Activated T-cell treated with anti-CD3 and anti-CD28 coated beads, Interleukin-2, amount 50 U/mL, for 4 hours (primary cell): ENCODE results near the gene CDCA8. TPM values are rescaled to one million over a fixed set of nuclear protein-coding genes. Genes with fewer than 3 reads are reported as not detected.

ENCODE experiments used
- ATAC-seq, 2 donors: fragments of 200-7000 bp; cut with Tn5 transposase; one replicate each; pipeline ENCODE4 v1.10.0; 2021
- DNase-seq: peaks from one replicate; pipeline ENCODE4 v3.0.0-alpha.2; 2020
- H3K27me3 Mint-ChIP-seq: one replicate; pipeline ENCODE4 v1.8.0; 2021; ENCODE audit warnings: low read depth, mixed read lengths
- H3K36me3 Mint-ChIP-seq: one replicate; pipeline ENCODE4 v1.8.0; 2022; ENCODE audit warnings: mixed read lengths; ENCODE audit not compliant: insufficient read depth
- H3K4me1 Mint-ChIP-seq: one replicate; pipeline ENCODE4 v1.8.0; 2021; ENCODE audit warnings: low read depth, mixed read lengths
- H3K4me3 Mint-ChIP-seq: one replicate; pipeline ENCODE4 v1.8.0; 2021; ENCODE audit warnings: mild to moderate bottlenecking, moderate library complexity, mixed read lengths
- H3K9me3 Mint-ChIP-seq: one replicate; pipeline ENCODE4 v1.8.0; 2021; ENCODE audit warnings: mixed read lengths
- total RNA-seq, 3 donors: library from RNA; stranded (reverse); gene quantifications; one replicate each; pipeline ENCODE4 v1.2.1, GENCODE V29; 2021

Gene CDCA8
- total RNA-seq, 3 donors from 2014 or later = 7.7 to 12.2 (median 10.0) TPM

- Mint-ChIP-seq H3K4me1 (peaks cover 11% of the 10 kb centered on the region), H3K9me3 (no peaks in the 10 kb centered on the region), H3K27me3 (peaks cover 49% of the 10 kb centered on the region), H3K36me3 (no peaks in the 10 kb centered on the region), H3K4me3 (peak overlapping the region; percentile 69)
- ATAC-seq = peak; percentile 47 to 51
- DNase-seq = no peak
Measured at GRCh38 chr1:37752583-37753471, 60.5 kb downstream of the CDCA8 start.

GRCh38 chr1:37753473-37754321, 61.4 kb downstream of the CDCA8 start:
- Mint-ChIP-seq H3K4me1 (peaks cover 11% of the 10 kb centered on the region), H3K4me3 (peak overlapping the region; percentile 51), H3K9me3 (no peaks in the 10 kb centered on the region), H3K36me3 (no peaks in the 10 kb centered on the region), H3K27me3 (peaks cover 46% of the 10 kb centered on the region)
- DNase-seq = no peak
- ATAC-seq = no peak

- no peak for DNase-seq
- Mint-ChIP-seq H3K27me3 (peaks cover 41% of the 10 kb centered on the region), H3K9me3 (no peaks in the 10 kb centered on the region), H3K36me3 (no peaks in the 10 kb centered on the region), H3K4me1 (peaks cover 11% of the 10 kb centered on the region), H3K4me3 (no peak overlapping the region)
- peak; percentile 73 to 78 for ATAC-seq
Measured at GRCh38 chr1:37755290-37755689, 63.0 kb downstream of the CDCA8 start.

GRCh38 chr1:37755951-37756560, 63.7 kb downstream of the CDCA8 start:
- Mint-ChIP-seq H3K36me3 (no peaks in the 10 kb centered on the region), H3K27me3 (peaks cover 39% of the 10 kb centered on the region), H3K4me3 (no peak overlapping the region), H3K9me3 (no peaks in the 10 kb centered on the region), H3K4me1 (peaks cover 11% of the 10 kb centered on the region)
- ATAC-seq = no peak
- DNase-seq = no peak

Other genes starting within 250 kb of the CDCA8 start
- gene ZC3H12A, start 217.9 kb upstream of the CDCA8 start, total RNA-seq = 10 to 100 TPM; 48.7 to 64.8 (median 59.8) TPM
- 100 to 1,000 TPM in 1 of 3 donors, 10 to 100 TPM in 2; 87.2 to 104 (median 95.6) TPM for gene MEAF6, start 177.8 kb upstream of the CDCA8 start, total RNA-seq
- gene SNIP1, start 138.2 kb upstream of the CDCA8 start, total RNA-seq = 10 to 100 TPM; 29.3 to 35.0 (median 30.4) TPM
- not detected for gene DNALI1, start 135.6 kb upstream of the CDCA8 start, total RNA-seq
- gene GNL2, start 96.6 kb upstream of the CDCA8 start, total RNA-seq = 100 to 1,000 TPM; 131 to 144 (median 137) TPM
- gene RSPO1, start 57.6 kb upstream of the CDCA8 start, total RNA-seq = not detected
- gene EPHA10, start 72.6 kb downstream of the CDCA8 start, total RNA-seq = under 1 TPM; 0.13 to 0.71 (median 0.27) TPM
- 1 to 10 TPM; 4.0 to 5.0 (median 4.7) TPM for gene MANEAL, start 101.3 kb downstream of the CDCA8 start, total RNA-seq
- 10 to 100 TPM; 54.0 to 59.2 (median 56.3) TPM for gene C1orf122, start 115.3 kb downstream of the CDCA8 start, total RNA-seq
- 100 to 1,000 TPM; 178 to 187 (median 178) TPM for gene YRDC, start 115.7 kb downstream of the CDCA8 start, total RNA-seq
- gene MTF1, start 167.1 kb downstream of the CDCA8 start, total RNA-seq = 10 to 100 TPM; 36.4 to 50.1 (median 49.1) TPM